Ishikawa (cell line): ENCODE measurements around the gene FSHR.

Experiments
- CEBPB ChIP-seq: IDR thresholded peaks from 2 replicates; pipeline ENCODE4 v1.6.1; 2012
- CREB1 ChIP-seq: IDR thresholded peaks from 2 replicates; pipeline ENCODE4 v1.6.1; 2012; ENCODE audit warnings: low read depth
- EGR1 ChIP-seq: IDR thresholded peaks from 2 replicates; pipeline ENCODE4 v1.6.1; 2012
- EP300 ChIP-seq: IDR thresholded peaks from 2 replicates; pipeline ENCODE4 v1.6.1; 2012; ENCODE audit warnings: borderline replicate concordance
- FOXM1 ChIP-seq: IDR thresholded peaks from 2 replicates; pipeline ENCODE4 v1.6.1; 2012; ENCODE audit warnings: low read depth, borderline replicate concordance
- NFIC ChIP-seq: IDR thresholded peaks from 2 replicates; pipeline ENCODE4 v1.6.1; 2012
- RAD21 ChIP-seq: IDR thresholded peaks from 2 replicates; pipeline ENCODE4 v1.6.1; 2012; ENCODE audit warnings: low read depth
- TAF1 ChIP-seq: IDR thresholded peaks from 2 replicates; pipeline ENCODE4 v1.6.1; 2012; ENCODE audit warnings: low read depth, mild to moderate bottlenecking
- TCF12 ChIP-seq: IDR thresholded peaks from 2 replicates; pipeline ENCODE4 v1.6.1; 2012; ENCODE audit warnings: low read depth
- TEAD4 ChIP-seq: IDR thresholded peaks from 2 replicates; pipeline ENCODE4 v1.6.1; 2012
- USF1 ChIP-seq: IDR thresholded peaks from 2 replicates; pipeline ENCODE4 v1.6.1; 2012
- YY1 ChIP-seq: IDR thresholded peaks from 2 replicates; pipeline ENCODE4 v1.6.1; 2012; ENCODE audit warnings: low read depth
- ZBTB7A ChIP-seq: IDR thresholded peaks from 2 replicates; pipeline ENCODE4 v1.6.1; 2012; ENCODE audit warnings: low read depth
- TF ChIP-seq, protein P1 (sequence below): IDR thresholded peaks from 2 replicates; pipeline ENCODE4 v1.6.1; 2012
- TF ChIP-seq, protein P2 (sequence below): IDR thresholded peaks from 2 replicates; pipeline ENCODE4 v1.6.1; 2012; ENCODE audit warnings: low read depth, mild to moderate bottlenecking

Gene FSHR

GRCh38 chr2:48952143-48952542 lies 202.2 kb downstream of the FSHR start:
- TF ChIP-seq USF1 (peak; percentile 58; the same call in 1 of the 2 replicates), ZBTB7A (no peak), CREB1 (no peak)

DNA sequence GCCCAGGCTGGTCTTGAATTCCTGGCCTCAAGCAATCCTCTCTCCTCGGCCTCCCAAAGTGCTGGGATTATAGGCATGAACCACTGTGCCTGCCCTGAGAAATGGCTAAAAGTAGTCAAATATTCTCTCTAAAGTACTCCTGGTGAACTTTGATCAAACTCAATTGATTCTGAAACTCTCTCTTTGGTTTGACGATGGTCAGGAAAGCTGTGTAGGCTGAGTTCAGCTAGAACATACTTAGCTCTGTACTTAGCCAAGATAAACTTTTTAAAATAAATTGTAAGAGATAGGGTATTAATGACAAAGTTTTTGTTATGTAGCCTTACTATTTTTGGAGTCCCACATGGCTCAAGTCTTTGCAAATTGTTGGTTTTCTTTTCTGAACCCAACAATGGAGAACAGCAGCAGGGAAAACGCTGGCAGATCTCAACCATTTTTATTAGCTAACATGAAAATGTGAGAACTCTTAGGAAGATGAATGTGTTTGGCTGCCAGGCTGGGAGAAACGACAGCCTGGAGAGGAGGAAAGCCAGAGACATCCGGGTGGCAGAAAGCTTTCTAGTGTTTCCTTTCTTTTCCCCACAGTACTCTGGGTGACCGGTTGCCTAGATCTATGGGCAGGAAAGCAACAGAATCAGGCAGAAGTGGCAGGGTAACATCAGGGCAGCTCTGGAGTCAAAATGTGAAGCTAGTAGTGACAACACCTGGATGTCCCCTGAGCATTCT lies 205.8 kb downstream of the FSHR start:
- TF ChIP-seq ZBTB7A (no peak), EGR1 (no peak), TCF12 (no peak), FOXM1 (no peak), CREB1 (no peak), TAF1 (no peak), RAD21 (no peak), USF1 (no peak), YY1 (no peak)
- TF ChIP-seq, protein P1, sequence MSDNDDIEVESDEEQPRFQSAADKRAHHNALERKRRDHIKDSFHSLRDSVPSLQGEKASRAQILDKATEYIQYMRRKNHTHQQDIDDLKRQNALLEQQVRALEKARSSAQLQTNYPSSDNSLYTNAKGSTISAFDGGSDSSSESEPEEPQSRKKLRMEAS = no peak

- TF ChIP-seq TCF12 (no peak), ZBTB7A (no peak), YY1 (no peak), CEBPB (no peak), FOXM1 (no peak), TEAD4 (no peak), CREB1 (no peak), USF1 (no peak), EGR1 (no peak), TAF1 (no peak), NFIC (peak; percentile 93), EP300 (no peak), RAD21 (peak; percentile 93)
- TF ChIP-seq, protein P2, sequence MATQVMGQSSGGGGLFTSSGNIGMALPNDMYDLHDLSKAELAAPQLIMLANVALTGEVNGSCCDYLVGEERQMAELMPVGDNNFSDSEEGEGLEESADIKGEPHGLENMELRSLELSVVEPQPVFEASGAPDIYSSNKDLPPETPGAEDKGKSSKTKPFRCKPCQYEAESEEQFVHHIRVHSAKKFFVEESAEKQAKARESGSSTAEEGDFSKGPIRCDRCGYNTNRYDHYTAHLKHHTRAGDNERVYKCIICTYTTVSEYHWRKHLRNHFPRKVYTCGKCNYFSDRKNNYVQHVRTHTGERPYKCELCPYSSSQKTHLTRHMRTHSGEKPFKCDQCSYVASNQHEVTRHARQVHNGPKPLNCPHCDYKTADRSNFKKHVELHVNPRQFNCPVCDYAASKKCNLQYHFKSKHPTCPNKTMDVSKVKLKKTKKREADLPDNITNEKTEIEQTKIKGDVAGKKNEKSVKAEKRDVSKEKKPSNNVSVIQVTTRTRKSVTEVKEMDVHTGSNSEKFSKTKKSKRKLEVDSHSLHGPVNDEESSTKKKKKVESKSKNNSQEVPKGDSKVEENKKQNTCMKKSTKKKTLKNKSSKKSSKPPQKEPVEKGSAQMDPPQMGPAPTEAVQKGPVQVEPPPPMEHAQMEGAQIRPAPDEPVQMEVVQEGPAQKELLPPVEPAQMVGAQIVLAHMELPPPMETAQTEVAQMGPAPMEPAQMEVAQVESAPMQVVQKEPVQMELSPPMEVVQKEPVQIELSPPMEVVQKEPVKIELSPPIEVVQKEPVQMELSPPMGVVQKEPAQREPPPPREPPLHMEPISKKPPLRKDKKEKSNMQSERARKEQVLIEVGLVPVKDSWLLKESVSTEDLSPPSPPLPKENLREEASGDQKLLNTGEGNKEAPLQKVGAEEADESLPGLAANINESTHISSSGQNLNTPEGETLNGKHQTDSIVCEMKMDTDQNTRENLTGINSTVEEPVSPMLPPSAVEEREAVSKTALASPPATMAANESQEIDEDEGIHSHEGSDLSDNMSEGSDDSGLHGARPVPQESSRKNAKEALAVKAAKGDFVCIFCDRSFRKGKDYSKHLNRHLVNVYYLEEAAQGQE = no peak
- TF ChIP-seq, protein P1 = no peak
These were observed 207.8 kb downstream of the FSHR start for GRCh38 chr2:48946449-48947048.

- no peak for TF ChIP-seq YY1
- no peak for TF ChIP-seq TCF12
- no peak for TF ChIP-seq FOXM1
- TF ChIP-seq, protein P1 = no peak
- no peak for TF ChIP-seq USF1
- no peak for TF ChIP-seq NFIC
- TF ChIP-seq, protein P2 = no peak
- no peak for TF ChIP-seq CEBPB
- TF ChIP-seq EGR1 = no peak
- TF ChIP-seq EP300 = no peak
- TF ChIP-seq ZBTB7A = no peak
- no peak for TF ChIP-seq CREB1
- no peak for TF ChIP-seq TAF1
- no peak for TF ChIP-seq TEAD4
- no peak for TF ChIP-seq RAD21
These were observed 209.4 kb downstream of the FSHR start for GRCh38 chr2:48944956-48945355.

DNA sequence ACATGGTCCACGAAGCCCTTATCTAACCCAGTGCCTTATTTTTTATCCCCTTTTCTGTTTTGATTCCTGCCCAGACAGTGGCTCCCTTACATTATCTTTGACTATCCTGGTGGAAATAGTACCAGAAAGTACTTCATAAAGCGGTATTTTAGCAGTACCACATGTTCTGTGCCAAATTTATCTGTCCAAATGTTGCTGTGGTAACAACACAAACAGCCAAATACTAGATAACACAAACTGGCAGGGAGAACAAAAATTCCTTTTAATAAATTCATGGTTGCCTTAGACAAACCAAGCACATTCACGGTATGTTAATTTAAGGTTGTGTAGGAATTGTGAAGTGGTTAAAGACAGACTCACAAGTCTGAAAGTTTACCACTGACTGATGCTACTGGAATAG lies 210.9 kb downstream of the FSHR start:
- TF ChIP-seq FOXM1 (no peak), EGR1 (no peak), USF1 (no peak), NFIC (no peak), TCF12 (no peak)
